GM19455 (cell line): ENCODE results near the gene FBXO46.
"Not testable (repeated sequence)": the region's sequence is repeated elsewhere in the genome, so short reads cannot be mapped to it uniquely, and the experiment has no call there.

Experiments used
- ATAC-seq: cut with Tn5 transposase; IDR thresholded peaks from one replicate; pipeline ENCODE4 v1.9.1; 2021; ENCODE audit not compliant: unreplicated experiment

Gene FBXO46

GRCh38 chr19:45729800-45730290, 851 bp downstream of the FBXO46 start:
- no peak for ATAC-seq

- not testable (repeated sequence) for ATAC-seq
Observed at GRCh38 chr19:45728683-45729082, 2.0 kb downstream of the FBXO46 start.

GRCh38 chr19:45720065-45720464, 10.6 kb downstream of the FBXO46 start:
- not testable (repeated sequence) for ATAC-seq

GRCh38 chr19:45717983-45718650, 12.6 kb downstream of the FBXO46 start:
- ATAC-seq: no peak

- ATAC-seq: peak; percentile 91
Observed at GRCh38 chr19:45717131-45717982, 13.3 kb downstream of the FBXO46 start.

- ATAC-seq: no peak
Observed at GRCh38 chr19:45716359-45717130, 14.2 kb downstream of the FBXO46 start.

GRCh38 chr19:45715139-45715538, 15.6 kb downstream of the FBXO46 start:
- ATAC-seq: no peak

- ATAC-seq: no peak
Observed at GRCh38 chr19:45713141-45713540, 17.6 kb downstream of the FBXO46 start.

- no peak for ATAC-seq
Observed at GRCh38 chr19:45712699-45713067, 18.0 kb downstream of the FBXO46 start.

- no peak for ATAC-seq
Observed at GRCh38 chr19:45711851-45712698, 18.6 kb downstream of the FBXO46 start.

- ATAC-seq: no peak
Observed at GRCh38 chr19:45710356-45711130, 20.2 kb downstream of the FBXO46 start.

GRCh38 chr19:45705710-45706415, 24.8 kb downstream of the FBXO46 start:
- ATAC-seq: no peak

GRCh38 chr19:45705115-45705514, 25.6 kb downstream of the FBXO46 start:
- no peak for ATAC-seq

GRCh38 chr19:45701676-45702075, 29.0 kb downstream of the FBXO46 start:
- no peak for ATAC-seq

GRCh38 chr19:45693106-45693788, 37.4 kb downstream of the FBXO46 start:
- ATAC-seq: no peak

- ATAC-seq: peak; percentile 82
Observed at GRCh38 chr19:45692187-45693105, 38.2 kb downstream of the FBXO46 start, which contains the start of gene QPCTL. QPCTL (plus strand) TSS chr19:45692666; CDS start chr19:45692704, 38 bp downstream.

GRCh38 chr19:45691516-45692186, 39.0 kb downstream of the FBXO46 start, which contains the start of gene SNRPD2:
SNRPD2 (minus strand) TSS chr19:45691953; CDS start chr19:45691888, 65 bp downstream.
- ATAC-seq: peak; percentile 50
